GM21423 (cell line): ENCODE measurements around the gene PSAPL1.
"Not testable (repeated sequence)": the region's sequence is repeated elsewhere in the genome, so short reads cannot be mapped to it uniquely, and the experiment has no call there.

Experiments used
- ATAC-seq: cut with Tn5 transposase; IDR thresholded peaks from one replicate; pipeline ENCODE4 v1.9.1; 2021; ENCODE audit warnings: mild to moderate bottlenecking, moderate library complexity; ENCODE audit not compliant: unreplicated experiment

Gene PSAPL1

DNA sequence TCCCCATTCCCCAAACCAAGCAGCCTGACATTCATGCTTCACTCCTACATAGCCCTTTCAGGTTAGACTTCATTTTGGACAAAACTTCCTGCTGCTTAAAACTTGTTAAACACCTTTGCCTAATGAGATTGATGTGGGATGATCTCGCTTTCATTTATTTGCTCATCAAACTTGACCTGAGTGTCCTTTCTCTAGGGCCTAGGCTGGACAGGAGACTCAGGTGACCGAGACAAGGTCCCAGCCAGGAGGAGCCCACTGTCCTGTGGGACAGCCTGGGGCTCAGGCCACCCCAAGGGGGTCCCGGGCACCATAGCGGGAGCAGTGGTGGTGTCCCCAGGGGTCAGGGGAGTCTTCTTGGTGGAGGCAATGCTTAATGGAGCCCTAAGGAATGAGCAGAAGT is 23.7 kb upstream of the PSAPL1 start:
- no peak for ATAC-seq

DNA sequence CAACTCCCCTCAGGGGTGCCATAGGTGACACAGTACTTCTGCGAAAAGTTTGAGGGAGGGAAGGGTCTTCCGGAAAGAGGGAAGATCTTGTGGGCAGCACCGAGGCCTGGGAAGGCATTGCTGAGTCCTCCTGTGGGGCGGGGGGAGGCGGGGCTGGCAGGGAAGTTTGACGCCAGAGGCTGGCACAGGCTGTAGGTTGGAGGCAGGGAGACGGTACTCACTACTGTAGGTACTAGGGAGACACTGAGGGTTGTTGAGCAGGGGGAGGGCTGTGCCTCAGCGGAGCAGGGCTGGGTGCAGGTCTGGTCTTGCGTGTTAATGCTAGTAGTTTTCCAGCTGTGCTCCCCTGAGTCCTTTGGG is 23.3 kb upstream of the PSAPL1 start:
- ATAC-seq, result no peak

DNA sequence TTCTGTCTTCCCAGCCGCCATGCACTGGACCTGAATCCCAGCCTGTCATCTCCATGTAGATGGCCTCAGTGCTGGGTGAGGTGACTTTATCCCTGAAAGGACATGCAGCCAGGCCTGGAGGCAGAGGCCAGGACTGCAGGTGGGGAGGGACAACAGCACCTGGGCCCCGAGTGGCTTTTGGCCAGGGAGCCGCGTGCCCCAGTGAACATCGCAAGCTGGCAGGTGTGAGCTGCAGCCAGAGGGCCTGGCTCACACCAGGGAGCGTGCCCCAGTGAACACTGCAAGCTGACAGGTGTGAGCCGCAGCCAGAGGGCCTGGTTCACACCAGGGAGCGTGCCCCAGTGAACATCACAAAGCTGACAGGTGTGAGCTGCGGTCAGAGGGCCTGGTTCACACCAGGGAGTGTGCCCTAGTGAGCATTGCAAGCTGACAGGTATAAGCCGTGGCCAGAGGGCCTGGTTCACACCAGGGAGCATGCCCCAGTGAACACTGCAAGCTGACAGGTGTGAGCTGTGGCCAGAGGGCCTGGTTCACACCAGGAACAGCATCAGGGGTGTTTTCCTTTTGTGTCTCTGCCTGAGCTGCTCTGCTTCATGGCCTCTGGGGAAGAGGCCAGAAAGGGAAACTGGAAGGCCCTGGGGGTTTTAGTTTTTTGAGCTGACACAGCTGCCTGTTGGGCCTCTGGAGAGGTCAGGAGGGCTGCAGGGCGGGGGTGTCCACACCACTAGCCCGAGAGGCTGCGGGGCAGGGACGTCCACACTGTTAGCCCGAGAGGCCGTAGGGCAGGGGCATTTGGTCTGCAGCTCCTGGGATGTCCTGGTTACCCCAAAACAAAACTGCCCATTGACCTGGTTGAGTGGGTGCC is 22.7 kb upstream of the PSAPL1 start:
- ATAC-seq, result no peak

DNA sequence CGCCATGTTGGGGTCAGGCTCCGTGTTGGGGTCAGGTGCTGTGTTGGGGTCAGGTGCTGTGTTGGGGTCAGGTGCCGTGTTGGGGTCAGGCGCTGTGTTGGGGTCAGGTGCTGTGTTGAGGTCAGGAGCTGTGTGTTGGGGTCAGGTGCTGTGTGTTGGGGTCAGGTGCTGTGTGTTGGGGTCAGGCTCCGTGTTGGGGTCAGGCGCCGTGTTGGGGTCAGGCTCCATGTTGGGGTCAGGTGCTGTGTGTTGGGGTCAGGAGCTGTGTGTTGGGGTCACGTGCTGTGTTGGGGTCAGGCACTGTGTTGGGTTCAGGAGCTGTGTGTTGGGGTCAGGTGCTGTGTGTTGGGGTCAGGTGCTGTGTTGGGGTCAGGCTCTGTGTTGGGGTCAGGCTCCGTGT is 18.1 kb upstream of the PSAPL1 start:
- not testable (repeated sequence) for ATAC-seq

DNA sequence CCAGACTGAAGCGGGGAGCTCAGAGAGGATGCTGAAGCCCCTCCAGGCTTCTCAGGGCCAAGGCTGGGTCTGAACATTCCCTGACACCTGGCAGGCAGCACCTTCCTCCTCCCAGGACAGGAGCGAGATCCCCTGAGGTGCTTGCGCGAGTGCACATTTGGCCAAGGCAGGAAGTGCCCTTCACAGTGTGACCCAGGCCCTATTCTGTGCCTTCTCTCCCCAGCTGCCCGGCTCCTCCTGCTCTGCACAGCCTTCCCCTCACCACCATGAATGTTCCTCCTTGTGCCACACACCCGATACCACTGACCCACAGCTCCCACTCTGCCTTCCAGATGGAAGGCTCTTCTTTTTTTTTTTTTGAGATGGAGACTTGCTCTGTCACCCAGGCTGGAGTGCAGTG is 17.1 kb upstream of the PSAPL1 start:
- no peak for ATAC-seq

DNA sequence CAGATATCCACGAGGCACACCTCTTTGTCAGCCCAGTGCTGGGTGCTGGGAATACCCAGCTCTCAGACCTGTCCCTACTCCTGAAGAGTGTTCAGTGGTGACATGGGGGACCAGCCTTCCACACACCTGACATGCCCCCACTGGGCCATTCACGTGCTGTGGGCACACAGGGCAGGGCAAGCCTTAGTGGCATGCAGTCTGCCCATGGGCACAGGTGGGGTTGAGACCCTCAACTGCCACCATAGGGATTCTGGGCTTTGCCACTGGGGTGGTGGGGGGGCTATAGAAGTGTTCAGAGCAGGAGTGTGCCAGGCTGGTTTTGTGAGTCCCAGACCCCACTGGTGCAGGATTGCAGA is 16.7 kb upstream of the PSAPL1 start:
- no peak for ATAC-seq

DNA sequence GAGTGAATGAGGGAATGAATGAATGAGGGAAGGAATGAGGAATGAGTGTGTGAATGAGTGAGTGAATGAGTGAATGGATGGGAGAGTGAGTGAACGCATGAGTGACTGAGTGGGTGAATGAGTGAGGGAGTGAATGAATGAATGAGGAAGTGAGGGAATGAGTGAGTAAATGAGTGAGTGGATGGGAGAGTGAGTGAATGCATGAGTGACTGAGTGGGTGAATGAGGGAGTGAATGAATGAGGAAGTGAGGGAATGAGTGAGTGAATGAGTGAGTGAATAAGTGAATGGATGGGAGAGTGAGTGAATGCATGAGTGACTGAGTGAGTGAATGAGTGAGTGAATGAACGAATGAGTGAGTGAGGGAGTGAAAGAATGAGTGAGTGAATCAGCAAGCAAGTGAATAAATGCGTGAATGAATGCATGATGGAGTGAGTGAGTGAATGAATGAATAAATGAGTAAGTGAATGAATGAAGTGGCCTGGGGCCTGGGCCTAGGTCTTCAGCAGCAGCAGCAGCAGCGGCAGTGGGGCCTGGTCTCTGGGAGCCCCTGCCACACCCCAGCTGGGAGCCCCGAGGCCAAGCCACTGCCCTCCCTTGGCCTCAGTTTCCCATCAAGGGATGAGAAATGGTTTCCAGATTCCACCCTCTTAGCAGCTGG is 16.2 kb upstream of the PSAPL1 start:
- no peak for ATAC-seq

DNA sequence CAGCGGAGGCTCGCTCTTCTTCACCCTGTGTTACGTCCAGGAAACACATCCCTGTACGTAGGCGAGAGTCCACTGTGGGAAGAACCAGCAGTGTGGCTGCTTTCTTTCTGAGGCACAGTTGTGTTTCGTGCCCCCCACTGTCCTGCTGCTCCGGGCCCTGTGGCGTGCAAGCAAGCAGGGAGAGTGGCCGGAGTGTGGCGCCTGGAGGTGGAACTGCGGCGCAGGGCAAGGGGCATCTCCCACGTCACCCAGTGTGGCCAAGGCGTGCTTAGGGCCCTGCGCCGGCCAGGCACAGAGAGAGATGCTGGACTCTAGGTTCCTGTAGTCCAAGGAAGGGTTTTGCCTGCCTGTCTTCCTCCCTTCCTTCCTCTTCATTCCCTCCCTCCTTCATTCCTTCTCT is 13.3 kb upstream of the PSAPL1 start:
- ATAC-seq, result no peak

DNA sequence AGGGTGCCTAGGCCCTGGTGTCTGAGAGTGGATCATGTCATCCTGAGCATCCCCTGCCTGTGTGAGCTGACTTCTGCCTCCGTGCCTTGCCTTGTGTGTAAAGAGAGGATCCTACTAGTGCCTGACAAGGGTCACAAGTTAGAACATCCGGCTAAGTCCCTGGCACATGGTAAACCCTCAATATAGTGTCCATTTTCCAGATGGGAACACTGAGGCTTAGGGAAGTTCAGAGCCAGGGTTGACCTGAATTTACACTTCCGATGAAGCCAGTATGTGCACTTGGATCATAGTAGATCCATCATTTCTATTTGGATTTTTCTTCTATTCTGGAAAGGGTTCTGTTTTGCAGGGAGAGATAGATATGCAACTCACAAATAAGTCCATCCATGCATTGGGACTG is 12.5 kb upstream of the PSAPL1 start:
- ATAC-seq, result no peak

DNA sequence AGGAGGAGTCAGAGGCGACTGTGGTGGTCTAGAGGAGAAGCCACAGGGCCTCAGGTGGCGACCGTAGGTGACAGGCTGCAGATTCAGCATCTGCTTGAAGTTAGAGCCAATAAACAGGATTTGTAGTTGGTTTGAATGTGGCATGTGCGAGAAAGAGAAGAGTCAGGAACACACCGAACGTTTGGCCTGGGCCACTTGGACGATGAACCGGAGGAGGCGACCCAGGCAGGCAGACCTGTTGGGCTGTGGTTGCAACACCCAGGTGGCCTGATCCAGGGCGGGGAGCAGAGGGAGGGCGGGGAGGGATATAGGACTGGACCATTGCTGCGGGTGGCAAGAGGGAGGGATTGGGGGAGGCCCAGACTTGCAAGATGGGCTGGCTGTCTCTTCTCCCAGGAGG is 10.0 kb upstream of the PSAPL1 start:
- no peak for ATAC-seq

DNA sequence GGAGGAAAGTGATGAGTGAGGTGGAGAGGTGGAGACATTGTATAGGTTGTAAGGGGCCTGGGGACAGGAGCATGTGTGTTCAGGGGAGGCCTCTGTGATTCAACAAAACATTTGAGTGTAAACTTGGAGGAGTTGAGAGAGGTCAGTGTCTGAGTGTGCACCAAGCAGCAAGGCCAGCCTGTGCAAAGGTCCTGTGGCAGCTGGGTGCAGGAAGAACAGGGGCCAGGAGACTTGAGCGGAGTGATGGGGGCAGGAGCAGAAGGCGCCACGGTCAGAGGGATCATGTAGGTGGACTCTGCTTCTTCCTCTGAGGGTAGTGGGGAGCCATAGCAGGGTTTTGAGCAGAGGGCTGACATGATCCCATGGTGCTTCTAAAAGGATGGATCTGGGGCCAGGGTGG is 9.6 kb upstream of the PSAPL1 start:
- no peak for ATAC-seq

DNA sequence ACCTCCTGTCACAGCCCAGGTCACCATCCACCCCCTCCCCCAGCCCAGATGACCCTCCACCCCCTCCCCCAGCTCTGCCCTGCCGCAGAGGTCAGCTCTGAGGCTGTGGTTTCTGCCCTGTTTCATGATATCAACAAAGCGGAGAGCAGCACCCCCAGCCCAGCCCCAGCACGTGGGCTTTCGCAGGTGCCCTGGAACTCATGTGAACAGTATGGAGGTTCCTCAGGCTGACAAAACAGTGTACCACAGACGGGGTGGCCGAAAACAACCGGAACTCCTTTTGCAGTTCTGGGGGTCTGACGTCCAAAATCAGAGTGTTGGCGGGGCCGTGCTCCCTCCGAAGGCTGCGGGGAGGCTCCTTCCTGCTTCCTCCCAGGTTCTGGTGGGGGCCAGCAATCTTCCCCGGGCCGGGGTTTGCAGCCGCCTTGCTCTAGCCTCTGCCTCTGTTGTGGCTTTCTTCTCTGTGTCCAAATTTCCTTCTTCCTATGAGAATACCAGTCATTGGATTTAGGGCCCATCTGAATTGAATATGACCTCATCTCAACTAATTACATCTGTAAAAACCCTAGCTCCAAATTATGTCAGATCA is 7.9 kb upstream of the PSAPL1 start:
- no peak for ATAC-seq

DNA sequence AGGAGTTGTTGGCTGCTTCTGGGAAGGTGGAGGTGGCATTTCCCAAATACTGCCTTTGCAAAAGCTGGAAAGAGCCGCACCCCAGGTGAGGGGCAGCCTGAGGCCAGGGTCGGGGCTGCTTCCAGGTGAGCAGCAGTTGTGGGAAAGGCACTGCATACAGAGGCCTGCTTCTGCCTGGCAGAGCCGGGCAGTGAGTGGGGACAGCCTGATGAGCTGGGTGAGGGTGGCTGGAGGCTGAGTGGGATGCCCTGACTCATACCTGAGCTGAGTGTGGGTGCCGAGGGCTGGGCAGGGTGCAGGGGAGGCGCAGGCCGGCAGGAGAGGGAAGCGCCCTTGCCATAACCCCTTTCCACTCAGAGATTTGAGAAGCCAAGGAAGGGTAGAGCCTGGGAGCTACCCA is 6.5 kb upstream of the PSAPL1 start:
- no peak for ATAC-seq

DNA sequence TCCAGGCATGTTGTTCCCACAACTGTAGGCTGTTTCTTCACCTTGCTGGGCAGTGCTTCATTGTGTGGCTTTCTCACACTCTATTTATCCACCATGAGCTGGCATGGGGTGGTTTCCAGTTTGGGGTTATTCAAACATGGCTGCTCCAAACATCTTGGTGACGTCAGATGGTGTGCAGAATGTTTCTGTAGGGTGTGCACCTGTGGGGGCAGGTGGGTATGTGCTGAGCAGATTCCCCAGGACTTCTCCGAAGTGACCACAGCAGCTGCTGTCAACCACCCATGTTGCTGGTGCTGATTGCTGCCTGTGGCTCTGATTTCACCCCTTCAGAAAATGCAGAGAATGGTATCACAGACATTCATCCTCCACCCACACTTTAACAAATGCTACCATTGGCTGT is 5.0 kb upstream of the PSAPL1 start:
- no peak for ATAC-seq

DNA sequence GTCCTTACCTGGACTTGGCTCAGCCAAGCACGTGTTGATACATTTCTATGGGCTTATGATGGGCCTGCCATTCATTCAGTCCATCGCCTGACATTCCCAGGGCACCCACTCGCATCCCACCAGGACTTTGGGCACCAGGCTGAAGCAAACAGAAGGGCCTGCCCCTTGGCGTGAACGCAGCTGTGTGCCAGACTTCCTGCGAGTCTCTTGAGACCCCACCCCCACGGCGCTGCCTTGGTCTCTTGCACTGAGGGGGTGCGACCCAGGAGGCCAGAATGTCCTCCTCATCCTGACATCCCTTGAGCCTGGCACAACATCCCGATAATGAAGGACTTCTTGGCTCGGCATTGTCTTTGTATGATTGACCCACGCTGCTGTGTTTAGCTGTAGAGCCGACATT is 1.5 kb upstream of the PSAPL1 start:
- ATAC-seq, result no peak

DNA sequence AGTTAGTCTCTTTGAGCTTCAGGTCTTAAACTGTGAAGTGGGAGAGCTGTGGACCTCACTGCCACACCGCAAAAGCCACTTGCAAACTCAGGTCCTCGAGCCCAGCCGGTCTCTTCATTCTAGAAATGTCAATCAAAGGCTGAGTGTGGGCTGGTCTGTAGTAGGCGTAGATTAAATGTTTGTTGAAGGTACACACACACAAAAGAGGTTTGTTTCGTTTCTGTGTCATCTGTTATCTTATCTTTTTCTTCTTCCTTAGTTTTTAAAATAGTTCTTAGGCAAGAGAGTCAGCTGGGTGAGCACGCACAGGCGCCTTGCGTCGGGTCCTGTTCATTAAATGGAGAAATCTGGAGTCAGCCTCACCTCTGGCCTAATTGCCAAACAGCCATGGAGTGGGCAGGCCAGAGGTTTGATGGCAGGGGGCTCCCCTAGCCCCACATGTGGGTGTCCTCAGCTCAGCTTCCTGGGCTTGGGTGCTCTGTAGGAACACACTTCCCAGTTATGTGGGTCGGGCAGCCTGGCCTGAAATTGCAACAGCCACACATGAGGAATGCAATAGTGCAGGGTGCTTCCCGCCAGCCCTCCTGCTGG is 836 bp upstream of the PSAPL1 start:
- no peak for ATAC-seq

DNA sequence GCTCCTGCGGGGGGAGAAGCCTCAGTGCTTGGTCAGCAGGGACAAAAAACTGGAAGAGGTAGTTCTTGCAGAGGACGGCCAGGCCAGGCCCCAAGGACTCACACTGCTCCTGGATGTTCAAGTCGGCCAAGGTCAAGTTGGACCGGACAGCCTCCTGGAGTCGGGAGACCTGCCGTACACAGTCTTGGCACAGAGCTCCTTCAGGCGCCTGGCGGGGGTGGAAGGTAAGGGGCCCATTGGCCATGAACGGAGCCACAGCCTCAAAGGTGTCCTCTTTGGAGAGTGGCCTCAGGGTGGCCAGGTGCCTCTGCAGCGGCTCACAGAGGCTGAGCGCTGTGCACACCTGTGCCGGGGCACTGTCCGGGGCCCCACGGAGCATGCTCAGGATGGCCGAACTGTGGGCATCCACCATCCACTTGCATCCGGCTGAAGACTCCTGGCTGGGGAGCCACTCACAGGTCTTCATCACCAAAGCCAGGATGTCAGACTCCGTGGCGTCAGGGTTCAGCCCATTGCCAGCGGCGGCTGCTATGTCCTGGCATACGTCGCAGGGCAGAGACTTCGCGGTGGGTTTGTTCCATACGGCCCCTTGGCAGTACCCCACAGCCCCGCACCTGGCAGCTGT is 477 bp downstream of the PSAPL1 start:
- no peak for ATAC-seq

DNA sequence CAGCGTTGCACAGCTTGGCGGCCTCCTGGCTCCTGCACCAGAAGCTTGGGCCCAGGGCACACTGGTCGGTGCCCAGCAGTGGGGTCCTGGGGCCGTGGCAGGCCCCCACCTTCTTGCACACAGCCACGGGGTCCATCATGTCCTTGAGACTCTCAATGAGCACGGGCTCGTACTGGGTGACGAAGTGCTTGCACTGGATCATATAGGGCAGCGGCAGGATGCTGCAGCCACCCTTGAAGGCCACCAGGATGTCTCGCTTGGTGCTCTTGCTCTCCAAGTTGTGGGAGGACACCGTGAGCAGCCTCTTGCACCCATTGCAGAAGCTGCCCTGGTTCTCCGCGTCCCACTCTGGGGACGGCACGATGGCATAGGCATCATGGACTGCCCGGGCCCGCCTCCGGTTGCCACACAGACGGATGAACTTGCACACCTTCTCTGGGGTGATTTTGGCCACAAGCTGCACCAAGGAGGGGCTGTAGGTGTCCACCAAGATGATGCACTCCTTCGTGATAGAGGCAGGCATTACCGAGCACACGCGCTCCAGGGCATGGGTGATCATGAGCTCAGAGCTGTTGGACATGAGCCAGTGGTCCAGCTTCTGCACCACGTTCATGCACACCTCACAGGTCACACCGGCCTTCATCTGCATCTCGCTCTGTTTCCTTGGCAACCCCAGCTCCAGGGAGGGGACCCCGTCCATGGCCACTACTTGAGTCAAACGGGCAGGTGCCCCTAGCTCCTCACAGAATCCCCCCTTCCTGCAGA is 1.2 kb downstream of the PSAPL1 start:
- no peak for ATAC-seq

DNA sequence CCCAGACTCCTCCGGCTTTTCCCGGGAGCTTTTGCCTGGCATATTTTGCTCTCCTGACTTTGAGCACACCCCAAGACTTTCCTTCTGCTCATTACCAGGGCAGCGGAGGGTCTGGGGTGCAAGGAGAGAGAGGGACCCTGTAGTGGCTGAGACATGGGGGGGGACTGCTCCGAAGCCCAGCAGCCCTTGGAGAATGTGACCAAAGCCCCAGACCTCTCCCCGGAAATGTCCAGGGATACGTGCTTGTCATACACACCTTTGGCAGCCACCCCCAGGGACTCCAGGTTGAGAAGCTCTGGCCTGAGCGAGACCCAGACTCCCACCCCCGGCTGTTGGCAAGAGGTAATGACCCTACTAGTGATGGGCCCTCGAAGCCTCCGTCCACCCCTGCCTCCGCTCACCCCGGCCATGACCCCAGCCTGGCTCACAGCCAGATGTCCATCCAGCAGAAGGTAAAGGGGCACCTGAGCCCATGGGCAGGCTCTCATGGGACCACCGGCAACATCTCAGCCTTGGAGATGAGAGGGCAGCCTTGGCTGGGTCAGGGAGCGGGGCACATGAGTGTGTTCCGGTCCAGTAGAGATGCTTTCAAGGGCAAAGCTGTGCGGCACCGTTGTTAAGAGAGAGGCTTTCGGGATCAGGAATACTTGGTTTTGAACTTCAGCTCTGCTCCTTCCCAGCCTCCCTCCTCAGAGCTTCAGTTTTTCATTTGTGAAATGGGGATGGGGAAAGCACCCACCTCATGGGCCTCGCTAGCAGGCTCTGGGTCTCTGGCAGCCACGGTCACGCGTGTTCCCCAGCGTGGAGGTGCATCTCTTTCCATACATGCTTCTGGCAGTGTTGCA is 2.0 kb downstream of the PSAPL1 start:
- no peak for ATAC-seq
